Liver (tissue), 9 donors: ENCODE measurements around the gene TMEM53. TPM values are rescaled to one million over a fixed set of nuclear protein-coding genes. Genes with fewer than 3 reads are reported as not detected.

Source experiments
- DNase-seq: peaks from one replicate; pipeline ENCODE4 v3.0.0-alpha.2; 2017; ENCODE audit warnings: low spot score
- H3K27ac ChIP-seq, 2 donors: one replicate each; pipeline ENCODE4 v1.7.0; 2013; ENCODE audit warnings: inconsistent platforms in 2 of 2, low read length in 2 of 2, control low read depth in 1 of 2, low read depth in 1 of 2, mild to moderate bottlenecking in 1 of 2
- H3K27me3 ChIP-seq, 4 donors: one replicate each; pipeline versions ENCODE4 v1.6.1 to v1.7.0; 2013; ENCODE audit warnings: low read length in 3 of 4, inconsistent platforms in 1 of 4, mild to moderate bottlenecking in 1 of 4, moderate library complexity in 1 of 4; ENCODE audit not compliant: control insufficient read depth in 4 of 4, insufficient read depth in 4 of 4
- H3K36me3 ChIP-seq, 4 donors: one replicate each; pipeline versions ENCODE4 v1.6.1 to v1.7.0; 2013; ENCODE audit warnings: low read length in 3 of 4, mild to moderate bottlenecking in 3 of 4, low read depth in 1 of 4, moderate library complexity in 1 of 4; ENCODE audit not compliant: control insufficient read depth in 4 of 4, insufficient read depth in 3 of 4
- H3K4me1 ChIP-seq, 4 donors: one replicate each; pipeline versions ENCODE4 v1.6.1 to v1.7.0; 2013; ENCODE audit warnings: low read length in 3 of 4, mild to moderate bottlenecking in 3 of 4, moderate library complexity in 1 of 4; ENCODE audit not compliant: control insufficient read depth in 4 of 4, insufficient read depth in 4 of 4
- H3K4me3 ChIP-seq, 3 donors: one replicate each; pipeline versions ENCODE4 v1.6.1 to v1.7.0; 2013; ENCODE audit warnings: low read length in 3 of 3, control low read depth in 1 of 3, low read depth in 1 of 3, mild to moderate bottlenecking in 1 of 3
- H3K9ac ChIP-seq, 2 donors: one replicate each; pipeline ENCODE4 v1.7.0; 2013; ENCODE audit warnings: low read length in 2 of 2, mild to moderate bottlenecking in 2 of 2, moderate library complexity in 2 of 2, control low read depth in 1 of 2, low read depth in 1 of 2
- H3K9me3 ChIP-seq, 4 donors: one replicate each; pipeline versions ENCODE4 v1.6.1 to v1.7.0; 2013; ENCODE audit warnings: low read length in 3 of 4; ENCODE audit not compliant: control insufficient read depth in 4 of 4
- EGR1 ChIP-seq, 2 donors: IDR thresholded peaks; 2 replicates each; pipeline ENCODE4 v1.6.1; 2016 to 2018; ENCODE audit warnings: antibody characterized with exemption in 2 of 2, low read depth in 2 of 2
- FOXA1 ChIP-seq: IDR thresholded peaks from 2 replicates; pipeline ENCODE4 v1.6.1; 2016; ENCODE audit warnings: antibody characterized with exemption
- FOXA2 ChIP-seq: IDR thresholded peaks from 2 replicates; pipeline ENCODE4 v1.6.1; 2016; ENCODE audit warnings: antibody characterized with exemption
- GABPA ChIP-seq, 2 donors: IDR thresholded peaks in 1 of 2; conservative IDR thresholded peaks in 1 of 2; 2 replicates each; pipeline ENCODE4 v1.6.1; 2016; ENCODE audit warnings: antibody characterized with exemption in 2 of 2, mild to moderate bottlenecking in 1 of 2, moderate library complexity in 1 of 2
- HNF4A ChIP-seq, 2 donors: conservative IDR thresholded peaks; 2 replicates each; pipeline ENCODE4 v1.6.1; 2016; ENCODE audit warnings: antibody characterized with exemption in 2 of 2, mild to moderate bottlenecking in 2 of 2
- HNF4G ChIP-seq: IDR thresholded peaks from 2 replicates; pipeline ENCODE4 v1.6.1; 2016; ENCODE audit warnings: antibody characterized with exemption
- JUND ChIP-seq, 2 donors: IDR thresholded peaks; 2 replicates each; pipeline ENCODE4 v1.6.1; 2016; ENCODE audit warnings: antibody characterized with exemption in 2 of 2
- NR2F2 ChIP-seq: IDR thresholded peaks from 2 replicates; pipeline ENCODE4 v1.6.1; 2016; ENCODE audit warnings: antibody characterized with exemption
- RAD21 ChIP-seq, 2 donors: IDR thresholded peaks; 2 replicates each; pipeline ENCODE4 v1.6.1; 2016; ENCODE audit warnings: antibody characterized with exemption in 2 of 2, mild to moderate bottlenecking in 2 of 2
- RXRA ChIP-seq, 2 donors: IDR thresholded peaks; 2 replicates each; pipeline ENCODE4 v1.6.1; 2017 to 2018; ENCODE audit warnings: antibody characterized with exemption in 2 of 2, mild to moderate bottlenecking in 1 of 2
- SP1 ChIP-seq: IDR thresholded peaks from 2 replicates; pipeline ENCODE4 v1.6.1; 2018; ENCODE audit warnings: antibody characterized with exemption, mild to moderate bottlenecking
- TAF1 ChIP-seq: conservative IDR thresholded peaks from 2 replicates; pipeline ENCODE4 v1.6.1; 2016; ENCODE audit warnings: antibody characterized with exemption, mild to moderate bottlenecking
- YY1 ChIP-seq: IDR thresholded peaks from 2 replicates; pipeline ENCODE4 v1.6.1; 2016; ENCODE audit warnings: antibody characterized with exemption, mild to moderate bottlenecking
- WGBS: extraction: QIAGEN DNeasy Blood & Tissue Kit; methylation state at CpG from one replicate; pipeline ENCODE4 v1.1.7; 2013; 5-methylcytosine and 5-hydroxymethylcytosine counted together
- polyA plus RNA-seq, 2 donors: library from polyadenylated mRNA; stranded (reverse) in 1 of 2; unstranded in 1 of 2; fragments of 200-250 nt in 1 of 2; fragments of >200 nt in 1 of 2; fragmentation: Nextera tagmentation in 1 of 2; extraction: Ambion mirVana in 1 of 2; gene quantifications; one replicate each; pipeline versions ENCODE4 v1.2.1 to v1.2.3, GENCODE V29; 2013 to 2015
- total RNA-seq, 2 donors: library from RNA; depleted of rRNA; stranded (reverse); fragments of >200 nt; gene quantifications; one replicate each; pipeline ENCODE4 v1.2.3, GENCODE V29; 2014
- TF ChIP-seq, protein P1 (sequence below): IDR thresholded peaks from 2 replicates; pipeline ENCODE4 v1.6.1; 2016; ENCODE audit warnings: antibody characterized with exemption
- TF ChIP-seq, protein P2 (sequence below): fragments of 150-350 bp; IDR thresholded peaks from 2 replicates; pipeline ENCODE4 v1.5.1; 2017; ENCODE audit warnings: improper control_type of control experiment, low read depth, low read length; ENCODE audit not compliant: missing input control
- TF ChIP-seq, protein P3 (sequence below): IDR thresholded peaks from 2 replicates; pipeline ENCODE4 v1.6.1; 2016; ENCODE audit warnings: antibody characterized with exemption
- TF ChIP-seq, protein P4 (sequence below): IDR thresholded peaks from 2 replicates; pipeline ENCODE4 v1.6.1; 2016; ENCODE audit warnings: antibody characterized with exemption
- TF ChIP-seq, protein P5 (sequence below): IDR thresholded peaks from 2 replicates; pipeline ENCODE4 v1.6.1; 2016; ENCODE audit warnings: antibody characterized with exemption, mild to moderate bottlenecking
- donor health status: healthy.
- donor health status: healthy.
- donor health status: healthy.
- donor health status: healthy.
- donor health status: healthy.

The TMEM53 gene
- total and polyA plus RNA-seq, 4 donors, result 9.9 to 89.2 (median 29.4) TPM

DNA sequence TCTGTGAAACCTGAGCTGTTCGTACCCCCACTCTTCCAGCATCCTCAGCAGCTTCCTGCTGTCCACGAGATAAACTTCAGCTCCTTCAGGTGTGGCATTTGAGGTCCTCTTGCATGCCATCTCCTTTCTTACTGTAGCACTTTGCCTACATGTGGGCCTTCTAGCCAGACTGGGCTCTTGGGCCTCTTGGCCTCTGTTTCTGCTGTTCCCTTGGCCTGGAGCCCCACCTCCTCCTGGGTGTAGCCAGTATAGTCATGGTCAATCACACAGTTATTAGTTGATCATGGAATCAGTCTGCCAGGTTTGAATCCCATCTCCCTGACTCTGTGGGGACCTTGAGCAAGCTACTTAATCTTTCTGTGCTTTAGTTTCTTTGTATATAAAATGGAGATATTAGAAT lies 26.4 kb downstream of the TMEM53 start:
- H3K9me3 ChIP-seq, result no peaks in the 10 kb centered on the region
- H3K4me3 ChIP-seq, result no peak overlapping the region
- H3K4me1 ChIP-seq, result peaks cover 5 to 50% (median 32%) of the 10 kb centered on the region in 4 donors
- peaks cover 4 to 43% (median 11%) of the 10 kb centered on the region in 4 donors for H3K36me3 ChIP-seq
- no peak overlapping the region for H3K27ac ChIP-seq
- H3K27me3 ChIP-seq, result no peaks in the 10 kb centered on the region
- TF ChIP-seq NR2F2 (no peak), JUND (IDR thresholded peaks at IDR 0.05) (no peak), SP1 (no peak), HNF4G (no peak)
- WGBS, result 86% methylated on average over 2 of the region's 2 CpGs
- no peak overlapping the region for H3K9ac ChIP-seq
- no peak for DNase-seq

DNA sequence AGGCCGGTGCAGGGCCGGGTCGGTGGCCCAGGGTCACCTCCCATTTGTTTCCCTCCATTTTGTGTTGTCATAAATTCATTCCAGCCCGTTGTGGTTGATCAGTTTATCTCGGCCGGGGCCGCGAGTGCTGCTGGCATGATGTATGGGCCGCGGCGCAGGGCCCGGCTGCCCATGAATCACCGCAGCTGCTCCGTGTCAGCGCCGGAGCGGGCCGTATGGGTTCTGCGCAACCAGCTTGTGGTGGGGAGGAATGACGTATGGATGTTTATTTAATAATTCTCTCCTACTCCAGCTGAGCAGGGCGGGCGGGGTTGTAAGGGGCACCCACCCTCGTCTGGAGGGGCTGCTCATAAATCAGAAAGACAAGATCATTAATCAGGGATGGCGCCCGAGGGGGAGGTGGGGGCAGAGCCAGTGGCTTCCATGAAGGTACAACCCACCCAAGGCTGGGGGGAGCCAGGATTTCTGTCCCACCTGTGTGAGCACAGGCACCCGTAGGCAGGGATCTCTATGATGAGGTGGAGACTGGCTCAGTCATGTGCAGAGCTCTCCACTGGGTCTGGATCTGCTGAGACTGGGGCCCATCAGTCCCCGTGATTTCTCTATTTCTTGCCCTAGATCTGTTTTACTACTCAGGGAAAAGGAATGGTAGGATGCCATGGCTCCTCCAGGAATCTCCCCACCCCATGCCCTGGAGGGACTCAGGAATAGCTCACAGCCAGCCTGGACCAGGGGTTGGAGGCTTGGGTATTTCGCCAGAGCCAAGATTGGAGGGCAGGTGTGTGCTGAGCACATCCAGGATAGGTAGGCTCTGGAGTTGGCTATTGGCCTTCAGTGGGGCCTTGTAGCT lies 27.8 kb downstream of the TMEM53 start:
- Histone ChIP-seq H3K27me3 (no peaks in the 10 kb centered on the region), H3K9ac (no peak overlapping the region), H3K9me3 (no peaks in the 10 kb centered on the region), H3K4me1 (peaks cover 7 to 59% (median 32%) of the 10 kb centered on the region in 4 donors), H3K4me3 (no peak overlapping the region), H3K27ac (peak overlapping the region; percentile 76 to 77), H3K36me3 (peaks cover 7 to 50% (median 14%) of the 10 kb centered on the region in 4 donors)
- no peak for DNase-seq
- 91% methylated on average over 28 of the region's 28 CpGs for WGBS
- TF ChIP-seq NR2F2 (no peak), HNF4A (conservative IDR thresholded peaks at IDR 0.05) (no peak), FOXA1 (no peak), YY1 (no peak), FOXA2 (no peak), JUND (IDR thresholded peaks at IDR 0.05) (no peak), RAD21 (IDR thresholded peaks at IDR 0.05) (no peak), EGR1 (IDR thresholded peaks at IDR 0.05; ENCODE audit: low read depth in 2 of 2) (no peak), GABPA (IDR thresholded peaks at IDR 0.05 in 1 of 2, conservative IDR thresholded peaks at IDR 0.05 in 1 of 2) (no peak), RXRA (IDR thresholded peaks at IDR 0.05) (no peak), HNF4G (no peak), SP1 (no peak), TAF1 (no peak)
- TF ChIP-seq, protein P1, sequence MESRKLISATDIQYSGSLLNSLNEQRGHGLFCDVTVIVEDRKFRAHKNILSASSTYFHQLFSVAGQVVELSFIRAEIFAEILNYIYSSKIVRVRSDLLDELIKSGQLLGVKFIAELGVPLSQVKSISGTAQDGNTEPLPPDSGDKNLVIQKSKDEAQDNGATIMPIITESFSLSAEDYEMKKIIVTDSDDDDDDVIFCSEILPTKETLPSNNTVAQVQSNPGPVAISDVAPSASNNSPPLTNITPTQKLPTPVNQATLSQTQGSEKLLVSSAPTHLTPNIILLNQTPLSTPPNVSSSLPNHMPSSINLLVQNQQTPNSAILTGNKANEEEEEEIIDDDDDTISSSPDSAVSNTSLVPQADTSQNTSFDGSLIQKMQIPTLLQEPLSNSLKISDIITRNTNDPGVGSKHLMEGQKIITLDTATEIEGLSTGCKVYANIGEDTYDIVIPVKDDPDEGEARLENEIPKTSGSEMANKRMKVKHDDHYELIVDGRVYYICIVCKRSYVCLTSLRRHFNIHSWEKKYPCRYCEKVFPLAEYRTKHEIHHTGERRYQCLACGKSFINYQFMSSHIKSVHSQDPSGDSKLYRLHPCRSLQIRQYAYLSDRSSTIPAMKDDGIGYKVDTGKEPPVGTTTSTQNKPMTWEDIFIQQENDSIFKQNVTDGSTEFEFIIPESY, result no peak
- TF ChIP-seq, protein P2, sequence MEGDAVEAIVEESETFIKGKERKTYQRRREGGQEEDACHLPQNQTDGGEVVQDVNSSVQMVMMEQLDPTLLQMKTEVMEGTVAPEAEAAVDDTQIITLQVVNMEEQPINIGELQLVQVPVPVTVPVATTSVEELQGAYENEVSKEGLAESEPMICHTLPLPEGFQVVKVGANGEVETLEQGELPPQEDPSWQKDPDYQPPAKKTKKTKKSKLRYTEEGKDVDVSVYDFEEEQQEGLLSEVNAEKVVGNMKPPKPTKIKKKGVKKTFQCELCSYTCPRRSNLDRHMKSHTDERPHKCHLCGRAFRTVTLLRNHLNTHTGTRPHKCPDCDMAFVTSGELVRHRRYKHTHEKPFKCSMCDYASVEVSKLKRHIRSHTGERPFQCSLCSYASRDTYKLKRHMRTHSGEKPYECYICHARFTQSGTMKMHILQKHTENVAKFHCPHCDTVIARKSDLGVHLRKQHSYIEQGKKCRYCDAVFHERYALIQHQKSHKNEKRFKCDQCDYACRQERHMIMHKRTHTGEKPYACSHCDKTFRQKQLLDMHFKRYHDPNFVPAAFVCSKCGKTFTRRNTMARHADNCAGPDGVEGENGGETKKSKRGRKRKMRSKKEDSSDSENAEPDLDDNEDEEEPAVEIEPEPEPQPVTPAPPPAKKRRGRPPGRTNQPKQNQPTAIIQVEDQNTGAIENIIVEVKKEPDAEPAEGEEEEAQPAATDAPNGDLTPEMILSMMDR, result no peak
- TF ChIP-seq, protein P3, sequence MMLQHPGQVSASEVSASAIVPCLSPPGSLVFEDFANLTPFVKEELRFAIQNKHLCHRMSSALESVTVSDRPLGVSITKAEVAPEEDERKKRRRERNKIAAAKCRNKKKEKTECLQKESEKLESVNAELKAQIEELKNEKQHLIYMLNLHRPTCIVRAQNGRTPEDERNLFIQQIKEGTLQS, result no peak
- TF ChIP-seq, protein P4, sequence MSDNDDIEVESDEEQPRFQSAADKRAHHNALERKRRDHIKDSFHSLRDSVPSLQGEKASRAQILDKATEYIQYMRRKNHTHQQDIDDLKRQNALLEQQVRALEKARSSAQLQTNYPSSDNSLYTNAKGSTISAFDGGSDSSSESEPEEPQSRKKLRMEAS, result no peak
- TF ChIP-seq, protein P5, sequence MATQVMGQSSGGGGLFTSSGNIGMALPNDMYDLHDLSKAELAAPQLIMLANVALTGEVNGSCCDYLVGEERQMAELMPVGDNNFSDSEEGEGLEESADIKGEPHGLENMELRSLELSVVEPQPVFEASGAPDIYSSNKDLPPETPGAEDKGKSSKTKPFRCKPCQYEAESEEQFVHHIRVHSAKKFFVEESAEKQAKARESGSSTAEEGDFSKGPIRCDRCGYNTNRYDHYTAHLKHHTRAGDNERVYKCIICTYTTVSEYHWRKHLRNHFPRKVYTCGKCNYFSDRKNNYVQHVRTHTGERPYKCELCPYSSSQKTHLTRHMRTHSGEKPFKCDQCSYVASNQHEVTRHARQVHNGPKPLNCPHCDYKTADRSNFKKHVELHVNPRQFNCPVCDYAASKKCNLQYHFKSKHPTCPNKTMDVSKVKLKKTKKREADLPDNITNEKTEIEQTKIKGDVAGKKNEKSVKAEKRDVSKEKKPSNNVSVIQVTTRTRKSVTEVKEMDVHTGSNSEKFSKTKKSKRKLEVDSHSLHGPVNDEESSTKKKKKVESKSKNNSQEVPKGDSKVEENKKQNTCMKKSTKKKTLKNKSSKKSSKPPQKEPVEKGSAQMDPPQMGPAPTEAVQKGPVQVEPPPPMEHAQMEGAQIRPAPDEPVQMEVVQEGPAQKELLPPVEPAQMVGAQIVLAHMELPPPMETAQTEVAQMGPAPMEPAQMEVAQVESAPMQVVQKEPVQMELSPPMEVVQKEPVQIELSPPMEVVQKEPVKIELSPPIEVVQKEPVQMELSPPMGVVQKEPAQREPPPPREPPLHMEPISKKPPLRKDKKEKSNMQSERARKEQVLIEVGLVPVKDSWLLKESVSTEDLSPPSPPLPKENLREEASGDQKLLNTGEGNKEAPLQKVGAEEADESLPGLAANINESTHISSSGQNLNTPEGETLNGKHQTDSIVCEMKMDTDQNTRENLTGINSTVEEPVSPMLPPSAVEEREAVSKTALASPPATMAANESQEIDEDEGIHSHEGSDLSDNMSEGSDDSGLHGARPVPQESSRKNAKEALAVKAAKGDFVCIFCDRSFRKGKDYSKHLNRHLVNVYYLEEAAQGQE, result no peak
